Stimulated activated CD8-positive, alpha-beta memory T cell treated with anti-CD3 and anti-CD28 coated beads, Interleukin-15, amount 100 ng/mL, for 1 hour (primary cell): ENCODE results near the gene BMF.
"Not testable (repeated sequence)": the region's sequence is repeated elsewhere in the genome, so short reads cannot be mapped to it uniquely, and the experiment has no call there.

Source experiments
- DNase-seq: peaks from one replicate; pipeline ENCODE4 v3.0.0-alpha.2; 2020; ENCODE audit warnings: low read depth

BMF gene

DNA sequence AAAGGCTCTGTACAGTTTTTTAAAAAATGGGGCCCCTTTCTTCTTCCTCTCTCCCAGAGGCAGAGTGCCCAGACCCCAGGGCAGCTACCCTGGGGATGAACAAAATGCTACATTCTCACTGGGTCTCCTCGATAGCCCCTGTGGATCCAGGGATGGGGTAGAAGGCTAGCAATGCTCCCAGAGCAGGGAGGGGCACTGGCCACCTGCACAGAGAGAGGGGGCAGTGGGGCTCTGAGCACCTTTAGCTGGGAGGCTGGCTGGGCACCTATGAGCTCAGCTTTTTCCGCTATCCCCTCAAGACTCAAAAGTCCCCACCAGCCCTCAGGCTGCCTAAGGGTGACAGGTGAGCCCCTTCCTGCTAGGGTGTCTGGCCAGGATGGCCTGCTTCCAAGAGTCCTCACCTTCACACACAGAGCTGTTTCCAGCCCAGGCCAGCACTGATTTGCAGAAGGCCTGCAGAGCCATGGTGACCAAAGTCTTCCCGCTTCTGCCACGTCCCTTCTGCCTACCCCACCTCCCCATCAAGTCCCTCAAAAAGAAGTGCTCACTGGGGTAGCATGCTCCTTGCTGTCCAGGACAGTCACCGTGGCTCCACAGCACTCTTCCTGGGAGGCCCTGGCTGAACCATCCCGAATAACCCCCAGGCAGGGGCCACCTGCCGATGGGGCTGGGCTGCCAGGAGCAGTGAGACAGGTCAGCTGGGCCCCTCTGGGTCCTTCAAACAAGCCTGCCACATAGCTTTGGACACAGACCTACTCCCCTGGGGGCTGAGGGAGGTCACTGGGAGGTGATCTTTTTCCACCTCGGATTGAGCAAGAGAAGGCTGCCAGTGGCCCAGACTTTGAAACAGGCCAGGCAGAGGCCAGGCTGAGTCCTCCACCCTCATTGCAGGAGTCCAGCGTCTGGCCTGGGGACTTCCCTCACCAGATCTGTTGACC, 20.4 kb downstream of the BMF start:
- no peak for DNase-seq

- no peak for DNase-seq
Observed at GRCh38 chr15:40087068-40087810, 21.4 kb downstream of the BMF start.

DNA sequence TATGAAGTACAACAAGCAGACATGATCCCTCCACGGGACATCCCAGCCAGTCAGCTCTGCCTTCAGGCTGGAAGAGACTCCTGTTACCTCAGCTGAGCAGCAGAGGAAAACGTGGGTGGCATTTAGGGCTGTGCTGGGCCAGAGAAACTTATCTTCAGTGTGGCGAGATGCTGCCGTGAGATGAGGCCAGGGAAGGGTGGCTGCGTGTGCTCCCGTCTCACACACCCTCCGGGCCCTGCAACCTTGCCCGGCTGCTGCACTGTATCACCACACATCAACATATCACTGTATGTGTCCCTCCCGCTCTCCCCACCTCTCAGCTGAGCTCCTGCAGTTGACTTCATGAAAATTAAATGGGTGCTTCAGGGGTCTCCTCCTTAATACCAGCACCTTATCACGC, 23.4 kb downstream of the BMF start:
- DNase-seq, result no peak

- DNase-seq, result no peak
Observed at GRCh38 chr15:40084650-40085049, 24.0 kb downstream of the BMF start.

- DNase-seq, result no peak
Observed at GRCh38 chr15:40082195-40082883, 26.3 kb downstream of the BMF start.

DNA sequence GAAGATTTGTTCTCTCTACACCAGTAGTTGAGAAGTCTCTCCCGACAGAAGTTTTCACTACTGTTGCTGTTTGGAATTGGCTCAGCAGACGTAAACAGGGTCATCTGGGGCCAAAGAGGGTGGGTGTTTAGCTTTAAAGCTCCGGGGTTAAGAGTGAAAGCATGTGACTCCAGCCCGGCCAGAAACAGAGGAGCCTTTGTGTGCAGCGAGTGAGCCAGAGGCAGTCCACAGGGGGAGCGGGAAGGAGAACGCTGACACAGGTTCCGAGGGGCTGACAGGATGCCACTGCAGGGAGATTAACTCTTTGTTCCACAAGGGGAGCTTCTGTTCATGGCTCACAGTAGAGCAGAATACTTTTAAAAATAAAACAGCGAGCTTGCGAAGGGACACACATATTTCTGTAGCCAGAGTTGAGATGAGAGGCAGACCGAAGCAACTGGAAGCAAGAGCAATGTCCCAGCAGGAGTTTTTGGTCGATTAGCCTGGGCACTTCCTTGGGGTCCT, 26.9 kb downstream of the BMF start:
- DNase-seq, result no peak

GRCh38 chr15:40080847-40081246, 27.8 kb downstream of the BMF start:
- DNase-seq, result no peak

DNA sequence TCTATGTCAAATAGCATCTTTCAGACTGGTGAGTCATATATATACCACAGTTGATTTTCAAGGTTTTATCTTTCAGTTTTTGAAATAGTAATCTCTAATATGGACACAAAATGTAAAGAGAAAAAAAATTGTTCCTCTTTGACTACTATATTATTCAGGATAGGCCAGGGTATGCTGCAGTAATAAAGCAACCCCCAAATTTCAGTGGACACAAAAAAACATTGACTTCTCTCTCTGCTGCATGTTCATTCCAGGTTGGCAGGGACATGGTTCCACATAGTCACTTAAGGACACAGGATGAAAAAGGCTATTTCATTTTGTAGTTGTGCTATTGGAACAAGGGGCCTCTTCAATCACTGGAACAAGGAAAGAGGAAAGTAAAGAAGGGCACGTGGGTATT, 28.6 kb downstream of the BMF start:
- DNase-seq, result no peak

GRCh38 chr15:40079456-40079855, 29.2 kb downstream of the BMF start:
- DNase-seq, result no peak

DNA sequence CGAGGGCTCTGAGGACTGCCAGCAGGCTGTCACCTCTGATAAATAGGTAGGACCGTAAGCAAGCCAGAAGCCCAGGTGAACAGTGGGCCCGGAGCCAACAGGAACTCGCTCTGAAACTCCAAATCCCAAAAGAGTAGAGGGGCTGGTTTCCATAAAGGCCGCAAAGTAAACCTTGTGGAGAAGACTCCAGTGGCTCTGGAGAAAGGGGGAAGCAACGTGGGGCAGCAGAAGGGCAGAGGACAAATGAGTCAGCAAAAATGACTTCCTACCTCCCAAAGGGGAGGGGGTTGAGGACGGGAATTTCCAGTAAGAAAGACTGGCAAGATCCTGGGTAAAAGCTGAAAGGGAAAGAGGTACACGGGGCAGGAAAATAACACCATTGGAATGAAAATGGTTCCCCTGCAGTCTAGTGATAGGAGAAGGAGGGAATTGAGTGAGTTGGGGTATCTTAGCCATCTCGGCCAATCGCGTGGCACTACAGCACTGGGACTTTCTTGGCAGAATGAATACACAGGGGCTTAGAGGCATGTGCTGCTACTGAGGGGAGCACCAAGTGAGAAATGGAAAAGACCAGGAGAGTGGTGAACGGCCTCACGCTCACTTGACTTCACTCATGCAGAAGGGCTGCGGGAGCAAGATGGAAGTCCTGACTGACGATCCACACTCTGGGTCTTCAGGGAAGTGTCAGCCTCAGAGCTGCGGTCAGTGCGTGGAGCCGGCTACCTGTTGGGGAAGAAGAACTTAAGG, 33.2 kb downstream of the BMF start:
- DNase-seq, result no peak

DNA sequence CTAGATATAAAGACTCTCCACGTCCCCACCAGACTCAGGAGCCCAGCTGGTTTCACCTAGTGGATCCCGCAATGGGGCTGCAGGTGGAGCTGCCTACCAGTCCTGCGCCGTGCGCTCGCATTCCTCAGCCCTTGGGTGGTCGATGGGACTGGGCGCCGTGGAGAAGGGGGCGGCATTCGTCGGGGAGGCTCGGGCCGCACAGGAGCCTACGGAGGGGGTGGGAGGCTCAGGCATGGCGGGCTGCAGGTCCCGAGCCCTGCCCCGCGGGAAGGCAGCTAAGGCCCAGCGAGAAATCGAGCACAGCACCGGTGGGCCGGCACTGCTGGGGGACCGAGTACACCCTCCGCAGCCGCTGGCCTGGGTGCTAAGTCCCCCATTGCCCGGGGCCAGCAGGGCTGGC, 34.0 kb downstream of the BMF start:
- not testable (repeated sequence) for DNase-seq

DNA sequence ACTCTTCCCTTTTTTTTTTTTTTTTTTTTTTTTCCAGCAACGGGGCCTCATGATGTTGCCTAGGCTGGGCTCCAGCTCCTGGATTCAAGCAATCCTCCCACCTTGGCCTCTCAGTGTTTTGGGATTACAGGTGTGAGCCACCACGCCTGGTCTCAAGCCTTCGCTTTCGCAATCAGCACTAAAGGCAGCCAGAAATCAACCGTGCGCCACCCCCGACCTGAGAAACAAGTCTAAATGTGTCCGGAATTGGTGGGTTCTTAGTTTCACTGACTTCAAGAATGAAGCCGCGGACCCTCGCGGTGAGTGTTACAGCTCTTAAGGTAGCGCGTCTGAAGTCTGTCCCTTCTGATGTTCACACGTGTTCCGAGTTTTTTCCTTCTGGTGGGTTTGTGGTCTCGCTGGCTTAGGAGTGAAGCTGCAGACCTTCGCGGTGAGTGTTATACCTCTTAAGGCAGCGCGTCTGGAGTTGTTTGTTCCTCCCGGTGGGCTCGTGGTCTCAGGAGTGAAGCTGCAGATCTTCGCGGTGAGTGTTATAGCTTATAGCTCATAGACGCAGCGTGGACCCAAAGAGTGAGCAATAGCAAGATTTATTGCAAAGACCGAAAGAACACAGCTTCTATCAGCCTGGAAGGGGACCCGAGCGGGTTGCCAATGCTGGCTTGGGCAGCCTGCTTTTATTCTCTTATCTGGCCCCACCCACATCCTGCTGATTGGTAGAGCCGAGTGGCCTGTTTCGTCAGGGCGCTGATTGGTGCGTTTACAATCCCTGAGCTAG, 34.8 kb downstream of the BMF start:
- not testable (repeated sequence) for DNase-seq

GRCh38 chr15:40072216-40072990, 36.3 kb downstream of the BMF start:
- no peak for DNase-seq

GRCh38 chr15:40070608-40071218, 38.0 kb downstream of the BMF start:
- DNase-seq, result no peak

DNA sequence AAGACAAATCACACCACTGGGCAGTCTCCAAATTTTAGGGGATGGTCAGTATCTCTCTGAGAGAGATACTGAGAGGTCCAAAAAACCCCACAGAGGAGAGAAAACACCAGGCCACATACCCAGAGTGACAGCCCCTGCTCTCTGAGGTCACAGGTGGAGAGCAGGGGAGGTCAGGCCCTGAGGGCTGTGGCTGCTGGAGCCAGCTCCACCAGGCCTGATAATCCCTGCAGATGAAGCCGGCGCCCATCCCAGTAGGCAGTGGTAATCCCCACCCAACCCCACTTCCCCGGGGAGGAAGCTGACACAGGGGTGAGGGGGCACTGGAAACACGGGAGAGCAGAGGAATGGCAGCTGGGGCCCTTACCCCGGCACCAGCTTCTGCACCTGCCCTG, 38.5 kb downstream of the BMF start:
- DNase-seq, result no peak

GRCh38 chr15:40069178-40070165, 39.2 kb downstream of the BMF start:
- no peak for DNase-seq

GRCh38 chr15:40067921-40068624, 40.6 kb downstream of the BMF start:
- DNase-seq, result no peak

DNA sequence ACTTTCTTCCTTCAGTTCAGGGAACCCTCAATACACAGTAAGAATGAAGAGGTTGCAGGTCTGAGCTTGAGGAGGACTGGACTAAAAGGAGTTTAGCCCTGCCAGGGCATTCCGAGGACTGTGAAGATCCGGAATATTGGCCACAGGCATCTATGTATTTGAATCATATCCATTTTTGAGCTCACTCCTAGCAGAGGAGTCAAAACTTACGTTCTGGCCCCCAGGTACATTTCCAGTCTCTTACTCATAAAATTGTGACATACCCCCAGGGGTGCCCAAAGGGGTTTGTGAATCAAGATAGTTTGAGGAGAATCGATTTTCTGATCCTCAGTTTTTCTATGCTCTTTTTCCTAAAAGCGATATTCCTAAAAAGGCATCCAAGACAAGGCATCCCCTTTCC, 42.1 kb downstream of the BMF start:
- DNase-seq, result no peak
